SK-N-SH treated with all-trans-retinoic acid at 6 μM for 48 hours (cell line): Measurements from ENCODE around the gene TMX4.

Source experiments
- ARNTL ChIP-seq: fragments of 450-650 bp; formaldehyde crosslinking; IDR thresholded peaks from 2 replicates; pipeline ENCODE4 v1.5.0; 2020; ENCODE audit warnings: low read depth, mild to moderate bottlenecking, moderate library complexity, borderline replicate concordance
- BACH2 ChIP-seq: fragments of 250-450 bp; sonication (Bioruptor Pico); IDR thresholded peaks from 2 replicates; pipeline ENCODE4 v1.9.0; 2021; ENCODE audit warnings: mild to moderate bottlenecking, borderline replicate concordance
- CREB5 ChIP-seq: fragments of 250-450 bp; sonication (Bioruptor Pico); IDR thresholded peaks from 2 replicates; pipeline ENCODE4 v1.5.1; 2020; ENCODE audit warnings: low read depth, mild to moderate bottlenecking, moderate library complexity
- OSR1 ChIP-seq: fragments of 250-450 bp; sonication (Bioruptor Pico); IDR thresholded peaks from 2 replicates; pipeline ENCODE4 v1.8.0; 2022; ENCODE audit warnings: moderate library complexity, mild to moderate bottlenecking, inconsistent platforms
- TCF4 ChIP-seq: fragments of 250-450 bp; sonication (Bioruptor Pico); IDR thresholded peaks from 2 replicates; pipeline ENCODE4 v1.8.0; 2021; ENCODE audit warnings: mild to moderate bottlenecking, moderate library complexity, borderline replicate concordance

- TF ChIP-seq OSR1: no peak
- no peak for TF ChIP-seq BACH2
- no peak for TF ChIP-seq ARNTL
- no peak for TF ChIP-seq CREB5
- TF ChIP-seq TCF4 (CRISPR knock-in tag): no peak
These were observed 25.9 kb downstream of the TMX4 start for GRCh38 chr20:7993703-7994102.
